NCI-H2107 (cell line): Measurements from ENCODE around the gene STAB2.
A peak's percentile ranks its signal among the peaks of the same experiment; 100 is the strongest.

ENCODE experiments used
- DNase-seq: peaks from one replicate; lab custom pipeline; 2025; lab: John Stamatoyannopoulos, UW

The STAB2 gene, protein sequence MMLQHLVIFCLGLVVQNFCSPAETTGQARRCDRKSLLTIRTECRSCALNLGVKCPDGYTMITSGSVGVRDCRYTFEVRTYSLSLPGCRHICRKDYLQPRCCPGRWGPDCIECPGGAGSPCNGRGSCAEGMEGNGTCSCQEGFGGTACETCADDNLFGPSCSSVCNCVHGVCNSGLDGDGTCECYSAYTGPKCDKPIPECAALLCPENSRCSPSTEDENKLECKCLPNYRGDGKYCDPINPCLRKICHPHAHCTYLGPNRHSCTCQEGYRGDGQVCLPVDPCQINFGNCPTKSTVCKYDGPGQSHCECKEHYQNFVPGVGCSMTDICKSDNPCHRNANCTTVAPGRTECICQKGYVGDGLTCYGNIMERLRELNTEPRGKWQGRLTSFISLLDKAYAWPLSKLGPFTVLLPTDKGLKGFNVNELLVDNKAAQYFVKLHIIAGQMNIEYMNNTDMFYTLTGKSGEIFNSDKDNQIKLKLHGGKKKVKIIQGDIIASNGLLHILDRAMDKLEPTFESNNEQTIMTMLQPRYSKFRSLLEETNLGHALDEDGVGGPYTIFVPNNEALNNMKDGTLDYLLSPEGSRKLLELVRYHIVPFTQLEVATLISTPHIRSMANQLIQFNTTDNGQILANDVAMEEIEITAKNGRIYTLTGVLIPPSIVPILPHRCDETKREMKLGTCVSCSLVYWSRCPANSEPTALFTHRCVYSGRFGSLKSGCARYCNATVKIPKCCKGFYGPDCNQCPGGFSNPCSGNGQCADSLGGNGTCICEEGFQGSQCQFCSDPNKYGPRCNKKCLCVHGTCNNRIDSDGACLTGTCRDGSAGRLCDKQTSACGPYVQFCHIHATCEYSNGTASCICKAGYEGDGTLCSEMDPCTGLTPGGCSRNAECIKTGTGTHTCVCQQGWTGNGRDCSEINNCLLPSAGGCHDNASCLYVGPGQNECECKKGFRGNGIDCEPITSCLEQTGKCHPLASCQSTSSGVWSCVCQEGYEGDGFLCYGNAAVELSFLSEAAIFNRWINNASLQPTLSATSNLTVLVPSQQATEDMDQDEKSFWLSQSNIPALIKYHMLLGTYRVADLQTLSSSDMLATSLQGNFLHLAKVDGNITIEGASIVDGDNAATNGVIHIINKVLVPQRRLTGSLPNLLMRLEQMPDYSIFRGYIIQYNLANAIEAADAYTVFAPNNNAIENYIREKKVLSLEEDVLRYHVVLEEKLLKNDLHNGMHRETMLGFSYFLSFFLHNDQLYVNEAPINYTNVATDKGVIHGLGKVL (N-terminal part only)

DNA sequence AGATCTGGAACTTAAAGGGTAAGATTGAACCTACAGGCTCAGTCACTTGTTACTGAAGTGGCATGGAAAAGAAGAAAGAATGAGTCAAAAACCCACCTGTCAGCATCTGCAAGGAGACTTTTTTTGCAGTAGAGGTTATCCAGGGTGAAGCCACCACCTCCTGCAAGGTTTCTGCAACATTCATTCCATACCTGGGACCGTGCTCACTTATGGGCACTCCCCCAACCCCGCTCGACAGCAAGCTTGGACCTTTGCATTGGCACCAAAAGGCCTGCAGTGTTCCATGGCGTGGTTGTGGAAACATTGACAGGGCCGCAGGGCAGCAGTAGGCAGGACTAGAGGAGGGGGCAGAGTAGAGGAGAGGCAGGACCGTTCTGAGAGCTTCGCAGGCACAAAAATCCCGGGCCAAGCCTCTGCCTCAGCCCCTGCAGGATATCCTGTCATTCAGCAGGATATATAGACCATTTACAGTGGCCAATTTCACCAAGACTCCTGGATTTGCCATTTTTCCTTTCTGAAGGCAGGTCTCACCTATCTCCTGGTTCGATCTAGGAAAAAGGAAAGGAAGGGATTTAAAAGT is at the start of gene STAB2:
STAB2 (plus strand) TSS at position 483 of the 580 bp plus-strand sequence. CDS start 204 bp downstream, outside the sequence.
- no peak for DNase-seq

DNA sequence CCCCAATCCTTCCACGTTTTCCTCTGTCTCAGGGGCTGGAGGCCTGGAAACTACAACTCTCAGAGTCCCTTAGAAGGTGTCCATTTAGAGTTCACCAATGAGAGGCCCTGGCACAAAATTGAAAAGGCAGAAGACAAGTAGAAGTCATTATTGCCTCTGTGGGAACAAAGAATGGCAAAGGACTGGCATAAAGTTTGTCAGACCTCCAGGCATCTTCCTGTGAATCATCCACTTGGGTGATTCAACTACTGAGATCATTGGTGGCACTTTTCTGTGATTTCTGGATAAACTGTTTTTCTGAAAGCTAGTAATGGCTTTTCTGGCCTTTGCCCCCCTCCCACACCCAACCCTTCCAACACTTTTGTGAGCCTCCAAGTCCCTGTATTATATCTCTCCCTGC is 48.7 kb upstream of the STAB2 start:
- no peak for DNase-seq

DNA sequence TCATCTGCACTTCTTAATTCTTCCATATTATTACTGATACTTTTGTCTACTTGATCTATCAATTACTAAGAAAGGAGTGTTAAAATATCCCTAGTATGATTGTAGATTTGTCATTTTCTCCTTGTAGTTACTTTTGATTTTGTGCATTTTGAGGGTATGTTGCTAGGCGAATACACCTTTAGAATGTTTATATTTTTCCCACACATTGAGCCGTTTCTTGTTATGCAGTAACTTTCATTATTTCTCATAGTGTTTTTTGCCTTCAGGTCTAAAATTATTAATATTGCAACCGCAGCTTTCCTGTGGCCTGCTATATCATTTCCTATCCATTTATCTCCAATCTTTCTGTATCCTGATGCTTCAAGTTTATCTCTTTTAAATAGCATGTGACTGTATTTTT is 46.8 kb upstream of the STAB2 start:
- no peak for DNase-seq

DNA sequence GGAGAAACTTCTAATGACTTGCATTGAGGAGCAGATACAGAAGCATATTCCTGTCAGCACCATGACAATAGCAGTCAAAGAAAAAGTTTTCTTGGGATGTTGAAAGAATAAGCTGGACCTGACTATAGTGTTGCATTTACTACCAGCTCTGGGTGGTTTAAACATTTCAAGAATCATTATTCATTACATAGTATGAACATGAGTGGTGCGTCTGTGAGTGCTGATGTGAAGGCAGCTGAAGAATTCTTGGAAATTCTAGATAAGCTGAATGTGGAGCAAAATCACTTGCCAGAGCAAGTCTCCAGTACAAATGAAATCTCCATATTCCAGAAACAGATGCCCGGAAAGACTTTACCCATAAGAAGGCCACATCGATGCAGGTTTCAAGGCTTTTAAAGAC is 45.0 kb upstream of the STAB2 start:
- DNase-seq, result no peak

DNA sequence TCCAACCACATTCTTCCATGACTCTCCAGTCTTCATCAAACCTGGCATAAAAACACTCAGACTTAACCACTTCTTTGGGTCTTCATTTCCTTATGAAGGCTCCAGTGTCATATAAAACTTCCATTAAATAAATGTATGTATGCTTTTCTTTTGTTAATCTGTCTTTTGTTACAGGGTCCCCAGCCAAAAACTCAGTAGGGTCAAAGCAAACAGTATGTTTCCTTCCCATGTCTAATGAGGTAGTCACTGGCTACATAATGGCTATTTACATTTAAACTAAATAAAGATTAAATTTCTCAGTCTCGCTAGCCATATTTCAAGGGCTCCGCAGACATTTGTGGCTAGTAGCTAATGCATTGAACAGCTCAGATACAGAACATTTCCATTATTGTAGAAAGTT is 40.1 kb upstream of the STAB2 start:
- no peak for DNase-seq

DNA sequence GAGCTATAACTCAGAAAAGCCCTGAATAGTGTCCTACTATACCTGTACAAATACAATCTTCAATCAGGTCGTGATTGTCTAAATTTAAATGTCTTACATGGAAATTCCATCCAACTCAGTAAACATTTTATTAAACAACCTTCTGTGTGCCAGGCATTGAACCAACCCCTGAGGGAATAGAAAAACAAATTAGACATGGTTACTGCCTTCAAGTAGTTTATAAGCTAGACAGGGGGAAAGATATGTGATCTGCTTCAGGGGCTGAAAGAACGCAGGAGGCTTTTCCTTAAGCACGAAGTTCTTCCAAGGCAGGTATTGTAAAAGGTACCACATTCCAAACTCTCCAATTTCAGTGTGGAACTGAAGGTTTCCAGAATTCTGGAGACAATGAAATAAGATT is 39.7 kb upstream of the STAB2 start:
- no peak for DNase-seq

DNA sequence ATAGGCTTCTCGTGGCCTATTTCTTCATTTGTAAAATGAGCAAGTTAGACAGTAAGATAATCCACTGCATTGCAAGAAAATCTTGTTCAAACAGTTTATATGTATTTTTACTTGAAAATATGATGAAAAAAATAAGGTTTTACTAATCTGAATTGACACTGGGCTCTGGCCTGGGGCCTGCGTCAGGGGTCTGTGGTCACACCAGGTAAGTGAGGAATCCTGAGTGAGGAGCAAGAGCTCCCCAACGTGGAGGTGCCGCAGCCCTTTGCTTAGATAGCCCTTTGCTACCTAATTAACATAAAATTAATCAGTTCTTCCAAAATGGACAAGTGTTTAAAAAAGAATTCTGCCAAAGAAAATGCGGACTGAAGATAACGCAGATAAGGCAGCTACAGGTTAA is 39.1 kb upstream of the STAB2 start:
- DNase-seq, result peak; percentile 69

DNA sequence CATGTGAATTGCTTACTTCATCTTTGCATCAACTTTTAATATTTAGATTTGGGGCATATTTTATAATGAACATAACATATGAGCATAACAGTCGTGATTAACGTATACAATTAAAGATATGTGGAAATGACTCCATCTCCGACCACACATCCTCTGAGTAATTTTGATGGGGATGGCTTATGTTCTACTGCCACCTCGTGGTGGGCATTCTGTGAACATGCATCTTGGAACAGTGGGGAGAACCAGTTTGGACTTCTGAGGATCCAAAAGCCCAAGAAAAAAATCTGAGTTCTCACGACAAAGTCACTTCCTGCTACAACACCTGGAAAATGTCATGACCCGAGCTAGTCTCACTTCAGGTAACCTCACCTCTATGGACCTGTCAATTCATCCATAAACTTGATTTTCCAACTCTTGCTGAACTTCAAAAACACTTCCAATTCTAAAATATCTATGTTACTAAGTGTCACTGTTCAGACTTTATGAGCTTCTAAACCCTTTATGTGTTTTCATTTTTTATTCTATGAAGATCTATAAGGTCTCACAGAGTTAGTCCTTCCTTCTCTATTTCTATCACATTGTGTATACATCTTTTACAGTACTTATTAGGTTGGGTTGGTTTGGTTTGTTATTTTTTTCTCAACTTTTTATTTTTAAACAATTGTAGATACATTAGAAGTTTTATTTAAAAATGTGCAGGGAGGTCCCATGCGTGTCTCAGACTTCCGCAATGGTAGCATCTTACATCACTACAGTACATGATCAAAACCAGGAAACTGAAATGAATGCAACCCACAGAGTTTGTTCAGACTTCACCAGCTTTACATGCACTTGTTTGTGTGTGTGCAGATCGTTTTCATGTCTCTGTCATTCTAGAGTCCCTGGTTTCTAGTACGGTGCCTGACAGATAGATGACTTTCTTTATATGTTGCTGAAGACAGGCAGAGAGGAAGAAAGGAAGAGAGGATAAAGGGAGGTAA is 38.2 kb upstream of the STAB2 start:
- peak; percentile 76 for DNase-seq

DNA sequence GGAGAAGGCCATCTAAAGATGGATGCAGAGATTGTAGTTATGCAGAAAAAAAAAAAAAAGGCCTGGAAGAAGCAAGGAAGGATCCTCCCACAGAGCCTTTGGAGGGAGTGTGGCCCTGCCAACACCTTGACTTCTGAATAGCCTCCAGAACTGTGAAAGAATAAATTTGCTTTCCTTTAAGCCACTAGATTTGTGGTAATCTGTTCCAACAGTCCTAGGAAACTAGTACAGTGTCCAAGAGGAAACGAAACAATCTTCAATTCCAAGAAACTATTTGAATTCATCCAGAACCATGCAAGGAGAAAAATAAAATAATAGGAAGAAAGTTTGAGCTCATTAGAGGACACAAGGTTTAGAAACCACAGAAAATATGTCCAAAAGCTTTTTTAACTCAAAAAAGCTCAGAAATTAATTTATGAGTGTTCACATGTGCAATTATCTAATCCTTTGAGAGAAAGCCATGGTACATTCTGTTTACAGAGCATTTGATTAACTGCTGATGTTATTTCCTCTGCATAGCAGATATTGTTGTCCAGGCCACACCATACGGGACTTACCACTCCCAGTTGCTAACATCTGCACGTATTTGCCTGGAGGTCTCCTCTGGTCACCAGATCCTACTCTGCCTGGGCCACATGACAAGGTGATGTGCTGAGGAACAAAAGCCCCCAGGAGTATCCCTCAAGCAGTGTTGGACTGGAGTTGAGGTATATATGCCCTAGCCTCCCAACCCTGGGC is 30.0 kb upstream of the STAB2 start:
- DNase-seq, result no peak

DNA sequence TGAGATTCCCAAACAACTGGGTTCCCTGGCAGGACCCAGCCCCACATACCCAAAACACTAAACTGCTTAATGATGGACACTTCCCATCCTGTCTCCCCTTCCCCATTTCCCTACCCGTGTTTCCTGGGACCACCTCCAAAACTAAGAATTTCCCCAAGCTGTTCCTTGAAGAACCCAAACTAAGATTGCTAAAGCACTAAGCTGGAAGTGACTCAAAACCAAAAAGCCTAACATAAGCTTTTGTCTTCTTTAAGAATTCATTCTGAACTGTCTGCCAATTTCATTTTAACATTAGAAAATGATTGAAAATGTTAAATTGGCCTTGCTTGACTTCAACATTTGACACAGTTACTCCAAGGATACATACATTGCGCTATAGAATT is 29.5 kb upstream of the STAB2 start:
- no peak for DNase-seq

DNA sequence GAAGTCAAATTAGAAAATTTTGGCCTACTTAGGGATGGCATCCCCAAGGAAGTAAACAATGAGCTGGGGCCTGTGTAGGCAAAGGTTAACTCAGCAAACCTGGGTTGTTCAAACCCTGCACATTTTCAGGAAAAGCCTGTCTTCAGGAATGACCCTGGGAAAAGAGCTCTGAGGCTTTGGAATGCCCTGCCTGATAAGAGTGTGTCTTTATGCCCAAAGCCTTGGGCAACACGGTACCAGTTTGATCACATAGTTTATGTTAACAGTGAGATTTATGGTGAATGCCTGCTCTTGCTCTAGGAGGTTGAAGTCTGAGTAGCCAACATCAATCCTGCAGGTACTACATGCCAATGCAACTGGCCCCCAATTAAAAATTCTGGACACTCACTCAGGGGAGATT is 28.2 kb upstream of the STAB2 start:
- DNase-seq, result no peak

DNA sequence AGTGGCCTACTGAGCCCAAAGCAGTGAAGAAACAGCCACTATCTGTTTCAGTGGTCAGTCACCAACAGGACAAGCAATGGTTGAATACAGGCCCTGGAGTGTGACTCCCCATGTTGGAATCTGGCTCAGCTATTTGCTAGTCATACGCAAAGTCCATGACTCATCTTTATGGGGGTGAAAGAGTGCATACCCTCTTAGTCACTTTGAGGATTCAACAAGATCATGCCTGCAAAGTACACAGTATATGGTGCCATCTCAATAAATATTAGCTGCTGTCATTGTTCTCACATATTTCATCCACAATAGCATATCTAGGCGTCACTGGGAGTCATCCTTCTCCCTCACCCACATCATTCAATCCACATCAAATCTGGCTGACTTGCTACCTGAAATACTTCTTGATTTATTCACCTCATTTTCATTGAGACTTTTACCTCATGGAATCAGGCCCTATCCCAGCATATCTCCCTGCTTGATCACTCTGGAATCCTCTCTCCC is 26.4 kb upstream of the STAB2 start:
- DNase-seq, result no peak

DNA sequence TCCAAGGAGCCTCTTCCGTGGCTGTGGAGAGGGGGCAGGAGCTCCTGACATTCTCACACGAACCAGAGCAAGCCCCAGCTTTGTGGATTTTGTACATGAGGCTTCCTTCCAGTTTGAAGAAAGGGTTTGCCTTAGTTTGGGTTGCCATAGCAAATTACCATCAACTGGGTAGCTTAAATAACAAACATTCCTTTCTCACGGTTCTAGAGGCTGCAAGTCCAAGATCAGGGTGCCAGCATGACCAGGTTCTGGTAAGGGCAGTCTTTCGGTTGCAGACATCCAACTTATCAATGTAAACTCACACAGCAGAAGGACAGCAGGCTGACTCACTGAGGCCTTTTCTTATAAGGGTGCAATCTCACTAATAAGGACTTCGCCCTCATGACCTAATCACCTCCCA is 25.9 kb upstream of the STAB2 start:
- DNase-seq, result no peak

DNA sequence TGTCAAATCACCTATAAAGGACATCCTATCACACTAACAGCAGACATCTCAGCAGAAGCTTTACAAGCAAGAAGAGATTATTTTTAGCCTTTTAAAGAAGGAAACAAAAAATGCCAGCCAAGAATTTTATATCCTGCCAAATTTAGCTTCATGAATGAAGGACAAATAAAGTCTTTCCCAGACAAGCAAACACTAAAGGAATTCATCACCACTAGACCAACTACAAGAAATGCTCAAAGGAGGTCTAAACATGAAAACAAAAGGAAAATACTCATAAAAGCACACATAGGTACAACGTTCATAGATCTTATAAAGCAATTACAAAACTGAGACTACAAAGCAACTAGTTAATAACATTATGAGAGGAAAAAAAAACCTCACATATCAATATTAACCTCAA is 20.7 kb upstream of the STAB2 start:
- no peak for DNase-seq

DNA sequence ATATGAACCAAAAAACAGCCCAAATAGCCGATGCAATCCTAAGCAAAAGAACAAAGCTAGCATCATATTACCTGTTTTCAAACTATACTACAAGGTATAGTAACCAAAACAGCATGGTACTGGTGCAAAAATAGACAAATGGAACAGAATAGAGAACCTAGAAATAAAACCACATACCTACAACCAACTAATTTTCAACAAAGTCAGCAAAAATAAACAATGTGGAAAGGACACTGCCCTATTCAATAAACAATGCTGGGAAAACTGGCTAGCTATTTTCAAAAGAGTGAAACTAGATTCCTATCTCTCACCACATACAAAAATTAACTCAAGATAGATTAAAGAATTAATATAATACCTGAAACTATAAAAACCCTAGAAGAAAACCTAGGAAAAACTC is 17.8 kb upstream of the STAB2 start:
- DNase-seq, result no peak

DNA sequence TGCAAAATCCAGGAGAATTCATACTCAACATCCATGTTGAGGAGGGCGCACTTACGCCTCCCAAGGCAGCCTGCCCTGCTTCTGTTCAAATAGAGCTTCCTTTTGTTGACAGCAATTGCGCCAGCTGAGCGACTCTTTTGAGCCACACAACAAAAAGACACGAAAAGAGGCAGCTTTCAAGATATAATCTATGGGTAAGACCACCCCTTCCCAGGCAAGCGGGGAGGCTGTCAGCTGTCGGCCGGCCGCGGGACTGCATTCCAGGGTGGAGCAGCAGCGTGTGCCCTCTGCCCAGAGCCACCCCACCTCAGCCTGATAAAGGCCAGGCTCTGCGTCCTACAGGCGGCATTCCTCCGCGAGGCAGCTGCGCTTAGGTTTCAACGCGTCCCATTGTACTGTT is 15.8 kb upstream of the STAB2 start:
- DNase-seq, result peak; percentile 54

DNA sequence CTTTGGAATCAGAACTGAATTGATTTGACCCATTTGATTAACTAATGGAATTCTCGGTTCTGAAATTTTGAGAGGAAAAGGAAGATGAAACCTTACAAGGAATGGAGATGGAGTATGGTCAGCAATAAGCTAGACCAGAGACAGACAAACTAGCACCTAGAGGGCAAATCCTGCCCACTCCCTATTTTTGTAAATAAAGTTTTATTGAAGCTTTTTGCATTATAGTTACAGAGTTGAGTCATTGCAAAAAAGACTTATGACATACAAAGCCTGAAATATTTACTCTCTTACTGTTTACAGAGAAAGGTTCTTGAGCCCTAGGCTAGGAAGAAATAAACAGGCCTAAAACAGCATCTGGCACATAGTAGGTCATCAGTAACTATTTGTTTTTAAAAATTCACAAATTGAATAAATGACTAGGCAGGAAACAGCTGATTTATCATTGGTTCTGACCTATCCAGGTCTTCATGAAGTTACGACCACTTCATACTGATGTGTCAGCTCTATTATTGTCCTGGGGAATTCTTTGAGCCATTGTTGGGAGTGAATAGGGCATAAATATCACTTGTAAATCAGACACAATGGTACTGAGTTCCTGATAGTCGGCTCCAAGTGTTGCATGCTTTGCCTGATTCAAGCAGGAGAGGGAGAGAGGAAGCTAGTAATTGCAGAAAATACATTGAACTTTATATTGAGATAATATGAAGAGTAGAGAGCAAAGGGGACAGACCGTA is 14.6 kb upstream of the STAB2 start:
- no peak for DNase-seq

DNA sequence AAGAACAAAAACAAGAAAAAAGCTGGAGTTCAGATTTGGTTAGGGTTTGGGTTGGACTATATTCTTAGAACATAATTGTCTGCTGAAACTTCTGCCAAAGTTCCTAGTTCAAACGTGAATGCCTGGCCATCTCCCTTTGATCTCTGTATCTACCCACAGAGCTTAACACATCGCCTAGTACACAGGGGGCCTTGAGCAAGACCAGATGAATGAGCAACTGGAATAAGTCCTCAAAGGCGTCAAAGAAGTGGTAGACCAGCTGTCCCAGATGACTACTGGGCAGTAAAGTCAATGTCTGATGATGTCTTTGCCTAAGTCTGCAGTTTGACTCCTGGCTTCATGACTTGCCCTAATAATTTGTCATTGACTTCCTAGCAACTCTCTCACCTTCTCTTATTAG is 13.9 kb upstream of the STAB2 start:
- no peak for DNase-seq

DNA sequence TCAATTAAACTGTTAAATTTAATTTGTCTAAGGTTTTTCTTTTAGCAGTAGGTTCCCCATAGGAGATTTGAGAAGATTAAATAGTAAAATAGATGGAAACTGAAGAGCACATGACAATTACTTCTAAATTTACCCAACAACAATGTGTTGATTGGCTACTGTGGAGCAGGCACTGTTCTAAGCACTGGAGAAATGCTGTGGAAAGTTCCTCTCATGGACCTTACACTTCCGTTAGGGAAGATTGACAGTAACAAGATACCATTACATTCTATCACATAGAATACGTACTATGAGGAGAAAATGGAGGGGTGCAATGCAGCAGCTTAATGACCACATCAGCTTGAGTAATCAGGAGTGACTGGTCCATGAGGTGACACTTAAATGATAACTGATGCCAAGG is 8.1 kb upstream of the STAB2 start:
- DNase-seq, result no peak
